Fibroblast of mammary gland (primary cell): ENCODE measurements around the gene TP53I11.

Experiments used
- DNase-seq: peaks from one replicate; pipeline ENCODE4 v3.0.0-alpha.2; 2010; ENCODE audit warnings: low read depth
- H3K4me3 ChIP-seq: 2 replicates; pipeline ENCODE4 v1.5.1; 2011; ENCODE audit warnings: low read depth, mild to moderate bottlenecking, low read length, moderate library complexity; ENCODE audit not compliant: control insufficient read depth
- CTCF ChIP-seq: conservative IDR thresholded peaks from 2 replicates; pipeline ENCODE4 v1.5.1; 2011; ENCODE audit warnings: low read depth, low read length, inconsistent platforms; ENCODE audit not compliant: control insufficient read depth, insufficient read depth

TP53I11 gene

GRCh38 chr11:44960200-44960845, 9.6 kb upstream of the TP53I11 start:
- TF ChIP-seq CTCF: no peak
- DNase-seq: peak; percentile 32

GRCh38 chr11:44959064-44959463, 8.4 kb upstream of the TP53I11 start:
- TF ChIP-seq CTCF: no peak
- no peak overlapping the region for H3K4me3 ChIP-seq

More at GRCh38 chr11:44960200-44960845, 9.6 kb upstream of the TP53I11 start:
- no peak overlapping the region for H3K4me3 ChIP-seq

GRCh38 chr11:44957776-44958564, 7.3 kb upstream of the TP53I11 start:
- no peak for TF ChIP-seq CTCF
- no peak for DNase-seq

More at GRCh38 chr11:44959064-44959463, 8.4 kb upstream of the TP53I11 start:
- DNase-seq: no peak

GRCh38 chr11:44957040-44957515, 6.4 kb upstream of the TP53I11 start:
- DNase-seq: no peak
- TF ChIP-seq CTCF: no peak
- no peak overlapping the region for H3K4me3 ChIP-seq

More at GRCh38 chr11:44957776-44958564, 7.3 kb upstream of the TP53I11 start:
- no peak overlapping the region for H3K4me3 ChIP-seq

- peak; percentile 85 for DNase-seq
- TF ChIP-seq CTCF: no peak
- no peak overlapping the region for H3K4me3 ChIP-seq
Observed at GRCh38 chr11:44955015-44955738, 4.5 kb upstream of the TP53I11 start.

GRCh38 chr11:44954051-44954906, 3.6 kb upstream of the TP53I11 start:
- DNase-seq: no peak
- no peak overlapping the region for H3K4me3 ChIP-seq
- no peak for TF ChIP-seq CTCF
